Heart left ventricle (tissue), 16 donors: ENCODE measurements around the gene STXBP5. TPM values are rescaled to one million over a fixed set of nuclear protein-coding genes. Genes with fewer than 3 reads are reported as not detected.

ENCODE experiments used
- ATAC-seq, 4 donors: fragments of 200-7000 bp; cut with Tn5 transposase; one replicate each; pipeline ENCODE4 v1.9.1; 2020 to 2022; ENCODE audit warnings: moderate library complexity in 4 of 4, mild to moderate bottlenecking in 3 of 4, moderate number of reproducible peaks in 1 of 4
- DNase-seq, 5 donors: peaks; one replicate each; pipeline ENCODE4 v3.0.0-alpha.2; 2020
- H3K27ac ChIP-seq, 12 donors: fragments of 200-600 bp; sonication (generic) in 4 of 12; one replicate each; pipeline versions ENCODE4 v1.5.0 to v1.8.0; 2016 to 2022; ENCODE audit warnings: mild to moderate bottlenecking in 2 of 12
- H3K27me3 ChIP-seq, 9 donors: fragments of 200-600 bp; sonication (generic) in 2 of 9; one replicate each; pipeline versions ENCODE4 v1.5.1 to v1.8.0; 2016 to 2022; ENCODE audit warnings: mild to moderate bottlenecking in 3 of 9
- H3K36me3 ChIP-seq, 9 donors: fragments of 200-600 bp; sonication (generic) in 2 of 9; one replicate each; pipeline versions ENCODE4 v1.5.0 to v1.8.0; 2018 to 2022; ENCODE audit warnings: mild to moderate bottlenecking in 2 of 9
- H3K4me1 ChIP-seq, 12 donors: fragments of 200-600 bp; sonication (generic) in 4 of 12; one replicate each; pipeline versions ENCODE4 v1.5.0 to v1.8.0; 2016 to 2022; ENCODE audit warnings: mild to moderate bottlenecking in 3 of 12
- H3K4me3 ChIP-seq, 12 donors: fragments of 200-600 bp; sonication (generic) in 4 of 12; one replicate each; pipeline versions ENCODE4 v1.5.0 to v1.8.0; 2017 to 2022; ENCODE audit warnings: mild to moderate bottlenecking in 9 of 12, moderate library complexity in 4 of 12
- H3K9me3 ChIP-seq, 12 donors: fragments of 200-600 bp; sonication (generic) in 4 of 12; one replicate each; pipeline versions ENCODE4 v1.5.0 to v1.8.0; 2016 to 2022; ENCODE audit warnings: mild to moderate bottlenecking in 1 of 12
- CTCF ChIP-seq, 12 donors: fragments of 200-600 bp; sonication (generic) in 4 of 12; IDR thresholded peaks; one replicate each; pipeline versions ENCODE4 v1.5.0 to v1.8.0; 2018 to 2022; ENCODE audit warnings: antibody characterized with exemption in 12 of 12, mild to moderate bottlenecking in 5 of 12
- POLR2A ChIP-seq, 2 donors: fragments of 450-650 bp; IDR thresholded peaks; one replicate each; pipeline ENCODE4 v1.6.1; 2017; ENCODE audit warnings: antibody characterized with exemption in 2 of 2, mild to moderate bottlenecking in 2 of 2, moderate library complexity in 2 of 2
- WGBS, 4 donors: extraction: QIAGEN DNeasy Blood & Tissue Kit in 2 of 4; methylation state at CpG; one replicate each; pipeline versions ENCODE4 v1.1.5 to v1.1.7; 2013 to 2018; 5-methylcytosine and 5-hydroxymethylcytosine counted together
- intact Hi-C, 10 donors: fragments of 100-400 bp; cut with DNase I; formaldehyde crosslinking; loops; one replicate each; pipeline versions ENCODE4 v1.11.1 to v1.14.2; 2022
- polyA plus RNA-seq, 2 donors: library from polyadenylated mRNA; stranded (reverse); fragments of 200-250 nt; gene quantifications; one replicate each; pipeline ENCODE4 v1.2.3, GENCODE V29; 2013
- total RNA-seq, 9 donors: library from RNA; depleted of rRNA in 2 of 9; stranded (reverse); fragments of >200 nt in 2 of 9; fragmentation: NEBNext Ultra II Directional in 3 of 9; extraction: Animal tissue kit (Norgen Biotek cat#: 25700) in 3 of 9; gene quantifications; one replicate each; pipeline versions ENCODE4 v1.1.0 to v1.2.4, GENCODE V29; 2016 to 2023
- donor health status: ischemic (EF 13 %, LVEDD 7.1; RV severe dilation, severe dysfunction).
- donor health status: healthy with polysubstance abuse.
- donor health status: DM: no; HTN: yes; CAD: no.
- donor health status: DM: no; HTN: no; CAD: no.
- donor health status: ischemic (EF 25% LVEDD 6.9; RV normal size, moderate dysfunction).
- donor health status: ischemic (EF 25% LVEDD 5.7; RV mildly dilated, moderate dysfunction).
- donor health status: healthy.
- donor health status: DM: yes; HTN: yes; CAD: no.
- donor health status: ischemic (EF 35%, LVEDD 5.7; RV mildly dilated, moderate dysfunction).
- donor health status: nonischemic (EF 11% LVEDD 7.7; RV severe dilation, severe dysfunction).
- donor health status: DM: yes; HTN: yes; CAD: no.
- donor health status: PGD.
- donor health status: ischemic (EF 29% LVEDD 5.4; RV normal size, mild dysfunction).
- donor health status: nonischemic (EF 23%, LVEDD 6.1; RV moderate dilation, normal function).

Gene STXBP5
- total and polyA plus RNA-seq, 11 donors: 5.7 to 20.0 (median 14.1) TPM

- no peak overlapping the region for H3K4me3 ChIP-seq
- H3K9me3 ChIP-seq: no peaks in the 10 kb centered on the region
- intact Hi-C loops: no loop called here
- peaks cover 0 to 18% (median 4%) of the 10 kb centered on the region in 12 donors for H3K4me1 ChIP-seq
- no peak overlapping the region for H3K27ac ChIP-seq
- TF ChIP-seq POLR2A (IDR thresholded peaks at IDR 0.05) (no peak), CTCF (IDR thresholded peaks at IDR 0.05) (no peak)
- no peak for DNase-seq
- peaks cover 0 to 7% (median 0%) of the 10 kb centered on the region in 9 donors for H3K36me3 ChIP-seq
- 74 to 82% (median 76%) methylated on average over 3 of the region's 3 CpGs for WGBS, 4 donors
- no peak for ATAC-seq
- H3K27me3 ChIP-seq: no peaks in the 10 kb centered on the region
Measured at GRCh38 chr6:147218797-147219196, 14.6 kb downstream of the STXBP5 start.

GRCh38 chr6:147219463-147219862, 15.2 kb downstream of the STXBP5 start:
- TF ChIP-seq POLR2A (IDR thresholded peaks at IDR 0.05): no peak
- TF ChIP-seq CTCF (IDR thresholded peaks at IDR 0.05): no peak
- H3K9me3 ChIP-seq: no peaks in the 10 kb centered on the region
- intact Hi-C loops: no loop called here
- DNase-seq: no peak
- peaks cover 0 to 18% (median 4%) of the 10 kb centered on the region in 12 donors for H3K4me1 ChIP-seq
- no peak overlapping the region for H3K27ac ChIP-seq
- no peaks in the 10 kb centered on the region for H3K27me3 ChIP-seq
- ATAC-seq: no peak
- peaks cover 0 to 7% (median 0%) of the 10 kb centered on the region in 9 donors for H3K36me3 ChIP-seq
- 95 to 98% (median 98%) methylated on average over 1 of the region's 1 CpG for WGBS, 4 donors
- H3K4me3 ChIP-seq: no peak overlapping the region

- intact Hi-C loops: no loop called here
- 96 to 99% (median 98%) methylated on average over 2 of the region's 2 CpGs for WGBS, 4 donors
- DNase-seq: no peak
- no peaks in the 10 kb centered on the region for H3K27me3 ChIP-seq
- no peak for ATAC-seq
- H3K27ac ChIP-seq: no peak overlapping the region
- no peak for TF ChIP-seq CTCF (IDR thresholded peaks at IDR 0.05)
- no peak for TF ChIP-seq POLR2A (IDR thresholded peaks at IDR 0.05)
- peaks cover 0 to 18% (median 4%) of the 10 kb centered on the region in 12 donors for H3K4me1 ChIP-seq
- H3K36me3 ChIP-seq: peaks cover 0 to 7% (median 0%) of the 10 kb centered on the region in 9 donors
- H3K4me3 ChIP-seq: no peak overlapping the region
- H3K9me3 ChIP-seq: no peaks in the 10 kb centered on the region
Measured at GRCh38 chr6:147220345-147220744, 16.1 kb downstream of the STXBP5 start.

- Histone ChIP-seq H3K4me1 (peaks cover 0 to 18% (median 4%) of the 10 kb centered on the region in 12 donors), H3K9me3 (no peaks in the 10 kb centered on the region), H3K36me3 (peaks cover 0 to 7% (median 0%) of the 10 kb centered on the region in 9 donors), H3K4me3 (no peak overlapping the region), H3K27me3 (no peaks in the 10 kb centered on the region), H3K27ac (no peak overlapping the region)
- intact Hi-C loops: no loop called here
- TF ChIP-seq POLR2A (IDR thresholded peaks at IDR 0.05): no peak
- 82 to 93% (median 86%) methylated on average over 4 of the region's 4 CpGs for WGBS, 4 donors
- DNase-seq (no peak), ATAC-seq (no peak)
Measured at GRCh38 chr6:147221739-147222138, 17.5 kb downstream of the STXBP5 start.
